ENCODE results near the gene A3GALT2. TPM values are rescaled to one million over a fixed set of nuclear protein-coding genes. Genes with fewer than 3 reads are reported as not detected.

A3GALT2 gene
- total RNA-seq, 1 donor from 2014 or later = not detected

GRCh38 chr1:33276573-33277298, 44.2 kb downstream of the A3GALT2 start:
- DNase-seq (ENCODE audit: low read depth) = no peak
- Histone ChIP-seq H3K36me3 (ENCODE audit: control insufficient read depth, insufficient read depth, low read length) (peaks cover 2% of the 10 kb centered on the region), H3K4me3 (ENCODE audit: low read depth, low read length) (no peak overlapping the region), H3K27me3 (ENCODE audit: control insufficient read depth, insufficient read depth, low read length) (no peaks in the 10 kb centered on the region)
- no peak for TF ChIP-seq CTCF (IDR thresholded peaks at IDR 0.05; ENCODE audit: insufficient read depth, low read length, poor library complexity, severe bottlenecking)

DNA sequence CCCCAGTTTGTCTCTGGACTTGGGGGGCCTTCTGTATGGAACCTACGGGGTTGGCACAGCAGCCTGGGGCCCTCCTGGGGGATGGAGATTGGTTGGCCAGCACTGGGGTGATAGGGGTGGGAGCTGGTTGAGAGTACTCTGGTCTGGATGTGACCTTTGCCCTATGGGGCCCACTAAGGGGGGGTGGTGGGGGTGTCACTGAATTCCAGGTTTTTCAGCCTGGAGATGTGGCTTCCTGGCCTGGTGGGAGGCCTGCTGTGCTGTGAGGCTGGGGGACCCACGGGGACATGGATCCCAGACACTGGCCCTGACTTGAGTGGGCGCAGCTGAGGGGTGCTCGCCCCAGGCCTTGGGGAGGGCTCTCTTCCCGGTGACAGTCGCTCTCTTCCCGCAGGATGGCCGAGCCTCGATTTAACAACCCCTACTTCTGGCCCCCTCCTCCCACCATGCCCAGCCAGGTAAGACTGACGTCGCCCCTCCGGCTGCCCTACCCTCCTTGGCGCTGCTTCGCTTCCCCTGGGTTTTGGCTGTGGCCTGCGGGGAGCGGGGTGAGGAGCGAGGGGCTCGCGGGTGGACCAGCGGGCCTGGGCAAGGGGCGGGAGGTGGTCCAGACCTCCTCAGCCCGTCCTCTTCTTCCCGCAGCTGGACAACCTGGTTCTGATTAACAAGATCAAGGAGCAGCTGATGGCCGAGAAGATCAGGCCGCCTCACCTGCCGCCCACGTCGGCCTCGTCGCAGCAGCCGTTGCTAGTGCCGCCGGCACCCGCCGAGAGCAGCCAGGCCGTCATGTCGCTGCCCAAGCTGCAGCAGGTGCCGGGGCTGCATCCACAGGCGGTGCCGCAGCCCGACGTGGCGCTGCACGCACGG, 45.0 kb downstream of the A3GALT2 start:
- DNase-seq (ENCODE audit: low read depth) = no peak

GRCh38 chr1:33275195-33275594, 45.7 kb downstream of the A3GALT2 start:
- Histone ChIP-seq H3K36me3 (ENCODE audit: control insufficient read depth, insufficient read depth, low read length) (no peaks in the 10 kb centered on the region), H3K4me3 (ENCODE audit: low read depth, low read length) (no peak overlapping the region), H3K27me3 (ENCODE audit: control insufficient read depth, insufficient read depth, low read length) (no peaks in the 10 kb centered on the region)
- no peak for TF ChIP-seq CTCF (IDR thresholded peaks at IDR 0.05; ENCODE audit: insufficient read depth, low read length, poor library complexity, severe bottlenecking)
- DNase-seq (ENCODE audit: low read depth) = no peak

More for the DNA sequence above, 45.0 kb downstream of the A3GALT2 start:
- no peak for TF ChIP-seq CTCF (IDR thresholded peaks at IDR 0.05; ENCODE audit: insufficient read depth, low read length, poor library complexity, severe bottlenecking)
- H3K4me3 ChIP-seq (ENCODE audit: low read depth, low read length) = no peak overlapping the region
- no peaks in the 10 kb centered on the region for H3K36me3 ChIP-seq (ENCODE audit: control insufficient read depth, insufficient read depth, low read length)
- H3K27me3 ChIP-seq (ENCODE audit: control insufficient read depth, insufficient read depth, low read length) = no peaks in the 10 kb centered on the region

- TF ChIP-seq CTCF (IDR thresholded peaks at IDR 0.05; ENCODE audit: insufficient read depth, low read length, poor library complexity, severe bottlenecking) = no peak
- H3K36me3 ChIP-seq (ENCODE audit: control insufficient read depth, insufficient read depth, low read length) = no peaks in the 10 kb centered on the region
- DNase-seq (ENCODE audit: low read depth) = no peak
- H3K4me3 ChIP-seq (ENCODE audit: low read depth, low read length) = no peak overlapping the region
- no peaks in the 10 kb centered on the region for H3K27me3 ChIP-seq (ENCODE audit: control insufficient read depth, insufficient read depth, low read length)
These were observed 46.5 kb downstream of the A3GALT2 start for GRCh38 chr1:33274446-33274845.

GRCh38 chr1:33273961-33274371, 46.9 kb downstream of the A3GALT2 start:
- DNase-seq (ENCODE audit: low read depth) = no peak
- Histone ChIP-seq H3K36me3 (ENCODE audit: control insufficient read depth, insufficient read depth, low read length) (no peaks in the 10 kb centered on the region), H3K4me3 (ENCODE audit: low read depth, low read length) (no peak overlapping the region), H3K27me3 (ENCODE audit: control insufficient read depth, insufficient read depth, low read length) (no peaks in the 10 kb centered on the region)
- TF ChIP-seq CTCF (IDR thresholded peaks at IDR 0.05; ENCODE audit: insufficient read depth, low read length, poor library complexity, severe bottlenecking) = no peak
